Endothelial cell of umbilical vein (primary cell): ENCODE data around the gene FRMD4A. TPM values are rescaled to one million over a fixed set of nuclear protein-coding genes. Genes with fewer than 3 reads are reported as not detected.

ENCODE experiments used
- BruUV-seq: library from RNA; stranded (reverse); fragments of 400-500 nt; replicated peaks from 2 replicates; lab custom pipeline; 2021; lab: Mats Ljungman, UMichigan
- CTCF ChIA-PET: fragments of 300-600, 350-600 bp; sonication (Branson Sonifier 250); formaldehyde crosslinking; loops from one replicate; lab custom pipeline; 2021; ENCODE audit warnings: antibody characterized with exemption, inconsistent platforms; lab: Charles Lee
- POLR2A ChIA-PET: fragments of 300-600, 350-600 bp; sonication (Branson Sonifier 250); formaldehyde crosslinking; loops from one replicate; lab custom pipeline; 2021; ENCODE audit warnings: antibody characterized with exemption, inconsistent platforms; lab: Charles Lee
- DNase-seq: peaks from one replicate; pipeline ENCODE4 v3.0.0-alpha.2; 2011; ENCODE audit warnings: low read depth, low spot score
- FAIRE-seq: peaks from 2 replicates; lab custom pipeline; 2011; peaks lifted over from hg19 to GRCh38; lab: Jason Lieb, UNC
- H2AFZ ChIP-seq: 2 replicates; pipeline ENCODE4 v1.6.0; 2012; ENCODE audit warnings: low read depth, low read length, control low read depth, inconsistent platforms
- H3K27ac ChIP-seq: 2 replicates; pipeline ENCODE4 v1.5.1; 2011; ENCODE audit warnings: low read depth, mild to moderate bottlenecking, control low read depth, low read length, moderate library complexity; ENCODE audit not compliant: insufficient read depth
- H3K27me3 ChIP-seq, 2 experiments: 2 replicates each; pipeline versions ENCODE4 v1.6.0 to v1.6.1; 2011; ENCODE audit warnings: low read length in 2 of 2, mixed read lengths in 1 of 2; ENCODE audit not compliant: control insufficient read depth in 2 of 2, insufficient read depth in 2 of 2
- H3K36me3 ChIP-seq, 2 experiments: 2 replicates in 1 of 2; 3 replicates in 1 of 2; pipeline ENCODE4 v1.5.1; 2011; ENCODE audit warnings: low read length in 2 of 2, mild to moderate bottlenecking in 1 of 2, moderate library complexity in 1 of 2; ENCODE audit not compliant: control insufficient read depth in 2 of 2, insufficient read depth in 2 of 2; ENCODE audit errors: extremely low read depth in 1 of 2
- H3K4me1 ChIP-seq: 3 replicates; pipeline ENCODE4 v1.5.1; 2011; ENCODE audit warnings: mild to moderate bottlenecking, low read length; ENCODE audit not compliant: control insufficient read depth, insufficient read depth; ENCODE audit errors: extremely low read depth
- H3K4me2 ChIP-seq: 2 replicates; pipeline ENCODE4 v1.6.1; 2011; ENCODE audit warnings: low read length, control low read depth, mixed read lengths; ENCODE audit not compliant: insufficient read depth
- H3K4me3 ChIP-seq, 3 experiments: fragments of 200-600 bp in 1 of 3; sonication (generic), shearing (Covaris generic) in 1 of 3; replicated peaks in 1 of 3; 2 replicates each; pipeline ENCODE4 v1.5.1; 2011 to 2016; ENCODE audit warnings: control low read depth in 3 of 3, low read length in 3 of 3, mild to moderate bottlenecking in 2 of 3, inconsistent platforms in 1 of 3, low read depth in 1 of 3, moderate library complexity in 1 of 3; ENCODE audit not compliant: insufficient read depth in 1 of 3
- H3K79me2 ChIP-seq: 2 replicates; pipeline ENCODE4 v1.6.0; 2012; ENCODE audit warnings: low read length, inconsistent platforms; ENCODE audit not compliant: control insufficient read depth, insufficient read depth
- H3K9ac ChIP-seq: replicated peaks from 2 replicates; pipeline ENCODE3; 2011; ENCODE audit warnings: low read length, control low read depth; ENCODE audit not compliant: insufficient read depth; ENCODE audit errors: extremely low read depth
- H3K9me1 ChIP-seq: replicated peaks from 3 replicates; pipeline ENCODE4 v1.6.0; 2011; ENCODE audit warnings: mild to moderate bottlenecking, low read length; ENCODE audit not compliant: control insufficient read depth, insufficient read depth; ENCODE audit errors: extremely low read depth
- H3K9me3 ChIP-seq: replicated peaks from 2 replicates; pipeline ENCODE4 v1.5.1; 2012; ENCODE audit warnings: low read length, inconsistent platforms; ENCODE audit not compliant: control insufficient read depth, insufficient read depth
- H4K20me1 ChIP-seq: replicated peaks from 2 replicates; pipeline ENCODE3; 2011; ENCODE audit warnings: mild to moderate bottlenecking, low read length; ENCODE audit not compliant: control insufficient read depth, insufficient read depth; ENCODE audit errors: extremely low read depth
- EZH2 ChIP-seq: IDR thresholded peaks from 2 replicates; pipeline ENCODE4 v1.6.1; 2012; ENCODE audit warnings: borderline replicate concordance, low read depth, mild to moderate bottlenecking, moderate library complexity, low read length, inconsistent platforms; ENCODE audit not compliant: severe bottlenecking
- FOS ChIP-seq: IDR thresholded peaks from 2 replicates; pipeline ENCODE4 v1.6.1; 2011; ENCODE audit warnings: mild to moderate bottlenecking, low read length, moderate library complexity, borderline replicate concordance; ENCODE audit not compliant: insufficient read depth
- GATA2 ChIP-seq: IDR thresholded peaks from 2 replicates; pipeline ENCODE4 v1.7.0; 2011; ENCODE audit warnings: low read depth, mild to moderate bottlenecking, moderate library complexity, mixed read lengths, low read length; ENCODE audit not compliant: insufficient read length, insufficient read depth
- JUN ChIP-seq: IDR thresholded peaks from 2 replicates; pipeline ENCODE4 v1.6.1; 2011; ENCODE audit warnings: borderline replicate concordance, low read depth; ENCODE audit not compliant: insufficient read length, insufficient read depth
- MYC ChIP-seq: IDR thresholded peaks from one replicate; pipeline ENCODE4 v1.6.1; 2011; ENCODE audit warnings: mild to moderate bottlenecking, low read depth, low read length
- POLR2A ChIP-seq: IDR thresholded peaks from 2 replicates; pipeline ENCODE4 v1.6.1; 2012; ENCODE audit warnings: low read depth, mild to moderate bottlenecking, control low read depth, low read length
- POLR2AphosphoS5 ChIP-seq: IDR thresholded peaks from 2 replicates; pipeline ENCODE4 v1.6.1; 2012; ENCODE audit warnings: low read depth, mild to moderate bottlenecking, control low read depth, low read length, moderate library complexity; ENCODE audit not compliant: insufficient read depth
- dilution Hi-C: fragments of 300-500 bp; cut with MboI; formaldehyde crosslinking; loops from one replicate; pipeline ENCODE4 v1.15.0; 2019; ENCODE audit warnings: low sequenced_read_pairs; ENCODE audit not compliant: extremely low pct_ligation_motif_present
- intact Hi-C: fragments of 100-400 bp; cut with micrococcal nuclease; formaldehyde crosslinking; loops from one replicate; pipeline ENCODE4 v1.10.0; 2022
- polyA plus RNA-seq, 4 experiments: library from polyadenylated mRNA; depleted of rRNA in 3 of 4; stranded (reverse) in 3 of 4; unstranded in 1 of 4; fragments of >200 nt; gene quantifications; 2 replicates each; pipeline versions ENCODE4 v1.2.1 to v1.2.3, GENCODE V29; 2011 to 2012; ENCODE audit warnings: missing spikeins in 1 of 4
- total RNA-seq: library from RNA; stranded (reverse); gene quantifications from 2 replicates; pipeline ENCODE4 v1.2.3, GENCODE V29; 2021
- TF ChIP-seq, protein P1 (sequence below): IDR thresholded peaks from 2 replicates; pipeline ENCODE4 v1.6.1; 2011; ENCODE audit not compliant: insufficient read depth, insufficient read length
- TF ChIP-seq, protein P2 (sequence below), 2 donors: IDR thresholded peaks; 1 replicate in 1 of 2; 2 replicates in 1 of 2; pipeline ENCODE4 v1.5.1; 2011; ENCODE audit warnings: low read length in 2 of 2, mild to moderate bottlenecking in 2 of 2, moderate library complexity in 2 of 2, control low read depth in 1 of 2, inconsistent platforms in 1 of 2, low read depth in 1 of 2; ENCODE audit not compliant: insufficient read depth in 1 of 2; ENCODE audit errors: extremely low read depth in 1 of 2

The FRMD4A gene
- total and polyA plus RNA-seq, 2 donors (not counting 3 experiments of a cell fraction or from before 2014, with no cell fraction given) = 123 to 148 TPM

DNA sequence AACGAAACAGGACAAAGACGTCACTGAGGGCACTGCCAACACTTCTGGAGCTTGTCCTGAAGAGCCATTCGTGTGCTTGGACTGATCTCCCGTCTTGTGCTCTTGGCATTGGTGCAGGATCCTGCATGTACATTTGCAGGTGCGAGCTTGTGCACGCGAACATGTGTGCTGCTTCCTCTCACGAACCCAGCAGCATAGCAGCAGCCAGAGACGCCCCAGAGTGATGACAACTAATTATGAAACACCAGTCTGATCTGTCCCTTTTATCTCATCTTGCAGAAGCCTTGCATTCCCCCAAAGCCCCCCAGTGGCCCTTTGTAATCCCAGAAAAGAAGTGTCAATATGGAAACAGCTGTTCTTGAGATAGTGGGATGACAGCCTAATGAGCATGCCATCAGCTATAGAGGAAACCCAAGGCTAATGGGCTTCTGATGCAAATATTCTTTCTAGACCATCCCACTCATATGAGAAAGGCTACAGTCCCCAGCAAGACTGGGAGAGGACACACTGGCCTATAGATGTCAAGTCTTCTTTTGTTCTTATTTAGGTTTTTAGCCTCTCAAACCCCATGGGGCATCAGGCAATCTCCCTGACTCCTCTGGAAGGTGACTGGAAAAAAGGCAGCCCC lies 310.6 kb downstream of the FRMD4A start:
- CTCF ChIA-PET = interaction anchor here (1.2 to 3.3 kb wide), 3 partner anchors 9 to 74 kb away, joined by 3 to 12 read pairs (median 4); no protein-coding TSS in a partner anchor
- no TSS peak for BruUV-seq
- H3K4me2 ChIP-seq = no peak overlapping the region
- H3K4me3 ChIP-seq = no peak overlapping the region
- no peak overlapping the region for H3K9ac ChIP-seq
- POLR2A ChIA-PET = no interaction called here
- dilution Hi-C loops (no loop called here), intact Hi-C loops (no loop called here)
- DNase-seq = no peak
- no peak overlapping the region for H2AFZ ChIP-seq
- FAIRE-seq = peak; percentile 58
- no peaks in the 10 kb centered on the region for H3K9me3 ChIP-seq
- H3K9me1 ChIP-seq = no peaks in the 10 kb centered on the region
- no peaks in the 10 kb centered on the region for H3K79me2 ChIP-seq
- TF ChIP-seq JUN (no peak), FOS (no peak), EZH2 (no peak), GATA2 (no peak), POLR2A (no peak), POLR2AphosphoS5 (no peak), MYC (no peak)
- TF ChIP-seq, protein P1, sequence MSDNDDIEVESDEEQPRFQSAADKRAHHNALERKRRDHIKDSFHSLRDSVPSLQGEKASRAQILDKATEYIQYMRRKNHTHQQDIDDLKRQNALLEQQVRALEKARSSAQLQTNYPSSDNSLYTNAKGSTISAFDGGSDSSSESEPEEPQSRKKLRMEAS = no peak
- TF ChIP-seq, protein P2, sequence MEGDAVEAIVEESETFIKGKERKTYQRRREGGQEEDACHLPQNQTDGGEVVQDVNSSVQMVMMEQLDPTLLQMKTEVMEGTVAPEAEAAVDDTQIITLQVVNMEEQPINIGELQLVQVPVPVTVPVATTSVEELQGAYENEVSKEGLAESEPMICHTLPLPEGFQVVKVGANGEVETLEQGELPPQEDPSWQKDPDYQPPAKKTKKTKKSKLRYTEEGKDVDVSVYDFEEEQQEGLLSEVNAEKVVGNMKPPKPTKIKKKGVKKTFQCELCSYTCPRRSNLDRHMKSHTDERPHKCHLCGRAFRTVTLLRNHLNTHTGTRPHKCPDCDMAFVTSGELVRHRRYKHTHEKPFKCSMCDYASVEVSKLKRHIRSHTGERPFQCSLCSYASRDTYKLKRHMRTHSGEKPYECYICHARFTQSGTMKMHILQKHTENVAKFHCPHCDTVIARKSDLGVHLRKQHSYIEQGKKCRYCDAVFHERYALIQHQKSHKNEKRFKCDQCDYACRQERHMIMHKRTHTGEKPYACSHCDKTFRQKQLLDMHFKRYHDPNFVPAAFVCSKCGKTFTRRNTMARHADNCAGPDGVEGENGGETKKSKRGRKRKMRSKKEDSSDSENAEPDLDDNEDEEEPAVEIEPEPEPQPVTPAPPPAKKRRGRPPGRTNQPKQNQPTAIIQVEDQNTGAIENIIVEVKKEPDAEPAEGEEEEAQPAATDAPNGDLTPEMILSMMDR (IDR thresholded peaks at IDR 0.05; ENCODE audit: extremely low read depth in 1 of 2, insufficient read depth in 1 of 2, low read depth in 1 of 2, low read length in 2 of 2) = no peak
- H3K36me3 ChIP-seq = no peaks in the 10 kb centered on the region
- peaks cover 8 to 11% of the 10 kb centered on the region in 2 experiments for H3K27me3 ChIP-seq
- H3K27ac ChIP-seq = no peak overlapping the region
- H3K4me1 ChIP-seq = peaks cover 10% of the 10 kb centered on the region
- no peaks in the 10 kb centered on the region for H4K20me1 ChIP-seq
